IMR-90 (cell line): ENCODE measurements around the gene CCDC148. TPM values are rescaled to one million over a fixed set of nuclear protein-coding genes. Genes with fewer than 3 reads are reported as not detected.

Experiments
- ATAC-seq: fragments of 200-7000 bp; cut with Tn5 transposase; 2 replicates; pipeline ENCODE4 v1.9.1; 2020; ENCODE audit warnings: low read depth, mild to moderate bottlenecking, moderate library complexity
- BruUV-seq: library from RNA; stranded (reverse); fragments of 400-500 nt; replicated peaks from 2 replicates; lab custom pipeline; 2021; lab: Mats Ljungman, UMichigan
- CTCF ChIA-PET: fragments of 300-600 bp; formaldehyde crosslinking; extraction: SDS; loops from one replicate; lab custom pipeline; 2021; ENCODE audit warnings: antibody characterized with exemption; lab: Yijun Ruan, JAX
- POLR2A ChIA-PET: fragments of 300-600 bp; sonication (Branson Sonifier 250); formaldehyde crosslinking; loops from one replicate; lab custom pipeline; 2022; ENCODE audit warnings: antibody characterized with exemption; ENCODE audit not compliant: unreplicated experiment; lab: Charles Lee
- DNase-seq: peaks from one replicate; pipeline ENCODE4 v3.0.0; 2013
- H2AFZ ChIP-seq: replicated peaks from 2 replicates; pipeline ENCODE3; 2013; ENCODE audit warnings: low read length, mild to moderate bottlenecking; ENCODE audit not compliant: poor library complexity
- H2AK5ac ChIP-seq: 2 replicates; pipeline ENCODE4 v1.6.1; 2013; ENCODE audit warnings: low read depth, low read length, inconsistent platforms
- H2AK9ac ChIP-seq: replicated peaks from 2 replicates; pipeline ENCODE3; 2013; ENCODE audit warnings: mild to moderate bottlenecking, low read depth, low read length, moderate library complexity; ENCODE audit not compliant: poor library complexity
- H2BK120ac ChIP-seq: 2 replicates; pipeline ENCODE4 v1.6.1; 2013; ENCODE audit warnings: low read depth, low read length, inconsistent platforms
- H2BK15ac ChIP-seq: 3 replicates; pipeline ENCODE4 v1.6.1; 2013; ENCODE audit warnings: low read depth, low read length, inconsistent platforms
- H2BK20ac ChIP-seq: 2 replicates; pipeline ENCODE4 v1.6.1; 2013; ENCODE audit warnings: low read depth, mild to moderate bottlenecking, inconsistent platforms, low read length, moderate library complexity
- H2BK5ac ChIP-seq: 2 replicates; pipeline ENCODE4 v1.6.1; 2013; ENCODE audit warnings: mild to moderate bottlenecking, low read depth, low read length, inconsistent platforms; ENCODE audit not compliant: poor library complexity, severe bottlenecking
- H3K14ac ChIP-seq: replicated peaks from 2 replicates; pipeline ENCODE4 v1.6.1; 2013; ENCODE audit warnings: low read depth, low read length, inconsistent platforms
- H3K18ac ChIP-seq: 2 replicates; pipeline ENCODE4 v1.6.1; 2013; ENCODE audit warnings: low read depth, low read length, control low read depth
- H3K23ac ChIP-seq: 2 replicates; pipeline ENCODE4 v1.6.1; 2013; ENCODE audit warnings: low read depth, low read length, inconsistent platforms
- H3K27ac ChIP-seq: 2 replicates; pipeline ENCODE4 v1.5.1; 2013; ENCODE audit warnings: mild to moderate bottlenecking, control low read depth, low read length; ENCODE audit not compliant: insufficient read depth
- H3K27me3 ChIP-seq: 2 replicates; pipeline ENCODE4 v1.6.1; 2013; ENCODE audit warnings: low read length; ENCODE audit not compliant: control insufficient read depth, insufficient read depth
- H3K36me3 ChIP-seq: 2 replicates; pipeline ENCODE4 v1.6.1; 2013; ENCODE audit warnings: low read length, mixed read lengths; ENCODE audit not compliant: control insufficient read depth, insufficient read depth
- H3K4ac ChIP-seq: 2 replicates; pipeline ENCODE4 v1.6.1; 2013; ENCODE audit warnings: low read depth, low read length, inconsistent platforms
- H3K4me1 ChIP-seq: 2 replicates; pipeline ENCODE4 v1.6.1; 2013; ENCODE audit warnings: low read length, mixed read lengths; ENCODE audit not compliant: control insufficient read depth, insufficient read depth
- H3K4me2 ChIP-seq: 2 replicates; pipeline ENCODE4 v1.6.1; 2013; ENCODE audit warnings: low read depth, mild to moderate bottlenecking, control low read depth, low read length, moderate library complexity
- H3K4me3 ChIP-seq: 2 replicates; pipeline ENCODE4 v1.5.1; 2013; ENCODE audit warnings: low read depth, mild to moderate bottlenecking, control low read depth, low read length, moderate library complexity; ENCODE audit not compliant: insufficient read depth
- H3K56ac ChIP-seq: 2 replicates; pipeline ENCODE4 v1.6.1; 2013; ENCODE audit warnings: low read length, inconsistent platforms; ENCODE audit not compliant: insufficient read depth; ENCODE audit errors: extremely low read depth
- H3K79me1 ChIP-seq, 2 experiments: 2 replicates each; pipeline ENCODE4 v1.6.1; 2013; ENCODE audit warnings: low read length in 2 of 2, inconsistent platforms in 1 of 2, low read depth in 1 of 2
- H3K9ac ChIP-seq: 2 replicates; pipeline ENCODE4 v1.6.1; 2013; ENCODE audit warnings: low read depth, low read length, control low read depth
- H3K9me1 ChIP-seq: 2 replicates; pipeline ENCODE4 v1.6.1; 2013; ENCODE audit warnings: low read length, inconsistent platforms; ENCODE audit not compliant: insufficient read depth
- H3K9me3 ChIP-seq: 2 replicates; pipeline ENCODE4 v1.6.1; 2013; ENCODE audit warnings: low read length; ENCODE audit not compliant: control insufficient read depth, insufficient read depth
- H4K20me1 ChIP-seq: 2 replicates; pipeline ENCODE4 v1.6.1; 2013; ENCODE audit warnings: low read length, inconsistent platforms; ENCODE audit not compliant: insufficient read depth
- H4K5ac ChIP-seq: 2 replicates; pipeline ENCODE4 v1.6.1; 2013; ENCODE audit warnings: mild to moderate bottlenecking, low read depth, low read length, control low read depth
- H4K8ac ChIP-seq, 2 experiments: 2 replicates each; pipeline ENCODE4 v1.6.1; 2013; ENCODE audit warnings: low read depth in 2 of 2, low read length in 2 of 2, control low read depth in 1 of 2, inconsistent platforms in 1 of 2
- H4K91ac ChIP-seq: 2 replicates; pipeline ENCODE4 v1.6.1; 2013; ENCODE audit warnings: low read depth, low read length, inconsistent platforms; ENCODE audit not compliant: insufficient read depth
- BHLHE40 ChIP-seq: fragments of 150-350 bp; IDR thresholded peaks from 2 replicates; pipeline ENCODE4 v1.6.1; 2016; ENCODE audit warnings: mild to moderate bottlenecking, low read depth, low read length
- CEBPB ChIP-seq: IDR thresholded peaks from 2 replicates; pipeline ENCODE4 v1.6.1; 2012; ENCODE audit warnings: low read depth, low read length, improper control_type of control experiment
- FOS ChIP-seq: fragments of 150-350 bp; IDR thresholded peaks from 2 replicates; pipeline ENCODE4 v1.6.1; 2016; ENCODE audit warnings: low read depth, low read length
- MAFK ChIP-seq: IDR thresholded peaks from 2 replicates; pipeline ENCODE4 v1.6.1; 2012; ENCODE audit warnings: low read depth, low read length, improper control_type of control experiment
- MAZ ChIP-seq: IDR thresholded peaks from 2 replicates; pipeline ENCODE4 v1.6.1; 2012; ENCODE audit warnings: low read depth, mild to moderate bottlenecking, low read length, improper control_type of control experiment, moderate library complexity, borderline replicate concordance
- POLR2A ChIP-seq: IDR thresholded peaks from 2 replicates; pipeline ENCODE4 v1.6.1; 2012; ENCODE audit warnings: mild to moderate bottlenecking, low read depth, low read length
- RAD21 ChIP-seq: IDR thresholded peaks from 2 replicates; pipeline ENCODE4 v1.6.1; 2012; ENCODE audit warnings: low read length, improper control_type of control experiment
- RCOR1 ChIP-seq: IDR thresholded peaks from 2 replicates; pipeline ENCODE4 v1.6.1; 2012; ENCODE audit warnings: mild to moderate bottlenecking, low read length, improper control_type of control experiment; ENCODE audit not compliant: insufficient replicate concordance
- SMC3 ChIP-seq: fragments of 150-350 bp; IDR thresholded peaks from 2 replicates; pipeline ENCODE4 v1.6.1; 2016; ENCODE audit warnings: low read depth, mild to moderate bottlenecking, antibody characterized with exemption, low read length, moderate library complexity
- WGBS, 2 experiments: methylation state at CpG; one replicate each; pipeline versions ENCODE4 v1.1.5 to v1.1.7; 2013; ENCODE audit warnings: missing lambda C conversion rate in 2 of 2; ENCODE audit not compliant: insufficient read length in 1 of 2; ENCODE audit errors: extremely low coverage in 2 of 2; 5-methylcytosine and 5-hydroxymethylcytosine counted together
- dilution Hi-C: fragments of 300-500 bp; cut with HindIII; formaldehyde crosslinking; loops from one replicate; pipeline ENCODE4 v1.14.3; 2018; ENCODE audit warnings: low sequenced_read_pairs; ENCODE audit not compliant: unreplicated experiment
- in situ Hi-C: fragments of 300-500 bp; cut with MboI; formaldehyde crosslinking; loops from 3 replicates; pipeline ENCODE4 v1.14.3; 2019; ENCODE audit warnings: low sequenced_read_pairs, inconsistent platforms, mixed read lengths
- intact Hi-C: fragments of 100-400 bp; cut with micrococcal nuclease; formaldehyde crosslinking; loops from 2 replicates; pipeline ENCODE4 v1.10.0; 2022
- polyA plus RNA-seq, 3 experiments: library from polyadenylated mRNA; depleted of rRNA; stranded (reverse); fragments of >200 nt; gene quantifications; 2 replicates each; pipeline ENCODE4 v1.2.3, GENCODE V29; 2012; ENCODE audit warnings: low replicate concordance in 1 of 3
- total RNA-seq: library from RNA; depleted of rRNA; stranded (reverse); fragments of >200 nt; gene quantifications from 2 replicates; pipeline ENCODE4 v1.2.3, GENCODE V29; 2012
- TF ChIP-seq, protein P1 (sequence below): fragments of 150-350 bp; IDR thresholded peaks from 2 replicates; pipeline ENCODE4 v1.6.1; 2016; ENCODE audit warnings: low read depth, mild to moderate bottlenecking, low read length, moderate library complexity, borderline replicate concordance

CCDC148 gene
- total and polyA plus RNA-seq, 2 of the 4 experiments (the other 2 are of a cell fraction), result 0.18 to 0.31 TPM

DNA sequence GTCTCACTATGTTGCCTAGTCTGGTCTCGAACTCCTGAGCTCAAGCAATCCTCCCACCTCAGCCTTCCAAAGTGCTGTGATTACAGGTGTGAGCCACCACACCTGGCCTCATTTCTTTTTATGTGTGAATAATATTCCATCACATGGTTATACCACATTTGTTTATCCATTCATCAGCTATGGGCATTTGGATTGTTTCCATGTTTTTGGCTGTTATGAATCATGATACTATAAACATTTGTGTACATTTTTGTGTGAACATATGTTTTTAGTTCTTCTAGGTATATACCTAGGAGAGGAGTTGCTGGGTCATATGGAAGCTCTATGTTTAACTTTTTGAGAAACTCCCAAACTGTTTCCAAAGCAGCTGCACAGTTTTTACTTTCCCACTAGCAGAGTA, 24.6 kb upstream of the CCDC148 start:
- Histone ChIP-seq H3K9ac (no peak overlapping the region), H2BK5ac (no peak overlapping the region), H3K27ac (no peak overlapping the region), H3K4me2 (no peak overlapping the region), H3K4me1 (peaks cover 2% of the 10 kb centered on the region; the same call in 1 of the 2 replicates), H3K4me3 (no peak overlapping the region), H2BK120ac (no peak overlapping the region), H3K79me1 (peaks cover 24 to 34% of the 10 kb centered on the region in 2 experiments), H3K9me3 (no peaks in the 10 kb centered on the region), H3K4ac (no peak overlapping the region), H2AK9ac (no peak overlapping the region), H2AFZ (no peak overlapping the region), H2BK15ac (no peak overlapping the region), H3K9me1 (0 out of 2 replicates have a peak, but pooled peaks cover 4% of the 10 kb centered on the region), H2BK20ac (no peak overlapping the region), H4K8ac (no peak overlapping the region), H3K27me3 (no peaks in the 10 kb centered on the region), H4K91ac (no peak overlapping the region), H3K23ac (no peak overlapping the region), H3K14ac (no peak overlapping the region), H3K36me3 (no peaks in the 10 kb centered on the region), H3K18ac (no peak overlapping the region), H4K5ac (no peak overlapping the region), H4K20me1 (no peaks in the 10 kb centered on the region), H2AK5ac (no peak overlapping the region), H3K56ac (no peak overlapping the region)
- no peak for ATAC-seq
- DNase-seq, result no peak
- BruUV-seq, result no TSS peak
- POLR2A ChIA-PET, result no interaction called here
- in situ Hi-C loops (no loop called here), intact Hi-C loops (no loop called here), dilution Hi-C loops (no loop called here)
- TF ChIP-seq SMC3, result no peak
- TF ChIP-seq, protein P1, sequence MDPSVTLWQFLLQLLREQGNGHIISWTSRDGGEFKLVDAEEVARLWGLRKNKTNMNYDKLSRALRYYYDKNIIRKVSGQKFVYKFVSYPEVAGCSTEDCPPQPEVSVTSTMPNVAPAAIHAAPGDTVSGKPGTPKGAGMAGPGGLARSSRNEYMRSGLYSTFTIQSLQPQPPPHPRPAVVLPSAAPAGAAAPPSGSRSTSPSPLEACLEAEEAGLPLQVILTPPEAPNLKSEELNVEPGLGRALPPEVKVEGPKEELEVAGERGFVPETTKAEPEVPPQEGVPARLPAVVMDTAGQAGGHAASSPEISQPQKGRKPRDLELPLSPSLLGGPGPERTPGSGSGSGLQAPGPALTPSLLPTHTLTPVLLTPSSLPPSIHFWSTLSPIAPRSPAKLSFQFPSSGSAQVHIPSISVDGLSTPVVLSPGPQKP, result no peak
- TF ChIP-seq BHLHE40, result no peak
- TF ChIP-seq RAD21, result no peak
- TF ChIP-seq RCOR1, result no peak
- no peak for TF ChIP-seq CEBPB
- no peak for TF ChIP-seq MAFK
- TF ChIP-seq POLR2A, result no peak
- no peak for TF ChIP-seq FOS
- TF ChIP-seq MAZ, result no peak
- CTCF ChIA-PET, result no interaction called here
- WGBS, 2 experiments, result no CpG with 5 or more reads among the region's 1 CpG
